Right atrium auricular region (tissue), 2 donors: ENCODE measurements around the gene IPO8. TPM values are rescaled to one million over a fixed set of nuclear protein-coding genes. Genes with fewer than 3 reads are reported as not detected.
"Not testable (repeated sequence)": the region's sequence is repeated elsewhere in the genome, so short reads cannot be mapped to it uniquely, and the experiment has no call there.

Experiments
- DNase-seq: peaks from one replicate; pipeline ENCODE4 v3.0.0-alpha.2; 2019; ENCODE audit warnings: low spot score
- H3K27ac ChIP-seq, 2 donors: fragments of 200-600 bp; sonication (generic); 1 replicate in 1 of 2; 2 replicates in 1 of 2; pipeline ENCODE4 v1.5.1; 2016 to 2019
- H3K27me3 ChIP-seq, 2 donors: fragments of 200-600 bp; sonication (generic); one replicate each; pipeline versions ENCODE4 v1.5.1 to v1.6.0; 2017 to 2019
- H3K36me3 ChIP-seq: fragments of 200-600 bp; sonication (generic); one replicate; pipeline ENCODE4 v1.5.1; 2016
- H3K4me1 ChIP-seq, 2 donors: fragments of 200-600 bp; sonication (generic); one replicate each; pipeline versions ENCODE4 v1.5.1 to v1.6.0; 2017 to 2019
- H3K4me3 ChIP-seq, 2 donors: fragments of 200-600 bp; sonication (generic); 1 replicate in 1 of 2; 2 replicates in 1 of 2; pipeline ENCODE4 v1.5.1; 2017 to 2019; ENCODE audit warnings: mild to moderate bottlenecking in 1 of 2, moderate library complexity in 1 of 2
- H3K9me3 ChIP-seq, 2 donors: fragments of 200-600 bp; sonication (generic); one replicate each; pipeline ENCODE4 v1.5.1; 2019
- CTCF ChIP-seq, 2 donors: fragments of 200-600 bp; sonication (generic); IDR thresholded peaks; one replicate each; pipeline ENCODE4 v1.5.1; 2019; ENCODE audit warnings: antibody characterized with exemption in 2 of 2
- total RNA-seq, 2 donors: library from RNA; depleted of rRNA; stranded (reverse); fragments of >200 nt; gene quantifications; one replicate each; pipeline ENCODE4 v1.1.0, GENCODE V29; 2016

Gene IPO8
- total RNA-seq, 2 donors from 2014 or later = 18.0 to 23.3 TPM

- no peak for DNase-seq
- Histone ChIP-seq H3K27ac (no peak overlapping the region), H3K27me3 (no peaks in the 10 kb centered on the region), H3K36me3 (peaks cover 33% of the 10 kb centered on the region), H3K4me3 (no peak overlapping the region), H3K9me3 (no peaks in the 10 kb centered on the region), H3K4me1 (peaks cover 0 to 1% of the 10 kb centered on the region in 2 donors)
- TF ChIP-seq CTCF (IDR thresholded peaks at IDR 0.05) = no peak
Measured at GRCh38 chr12:30626847-30627246, 68.8 kb downstream of the IPO8 start.

GRCh38 chr12:30624009-30624408, 71.7 kb downstream of the IPO8 start:
- DNase-seq = no peak
- no peak overlapping the region for H3K27ac ChIP-seq
- TF ChIP-seq CTCF (IDR thresholded peaks at IDR 0.05) = no peak
- peaks cover 7% of the 10 kb centered on the region for H3K36me3 ChIP-seq
- H3K4me1 ChIP-seq = no peaks in the 10 kb centered on the region
- no peaks in the 10 kb centered on the region for H3K27me3 ChIP-seq
- H3K4me3 ChIP-seq = no peak overlapping the region
- H3K9me3 ChIP-seq = no peaks in the 10 kb centered on the region

- Histone ChIP-seq H3K27me3 (no peaks in the 10 kb centered on the region), H3K9me3 (no peaks in the 10 kb centered on the region), H3K4me1 (no peaks in the 10 kb centered on the region), H3K36me3 (no peaks in the 10 kb centered on the region), H3K4me3 (no peak overlapping the region), H3K27ac (no peak overlapping the region)
- no peak for DNase-seq
- TF ChIP-seq CTCF (IDR thresholded peaks at IDR 0.05) = no peak
Measured at GRCh38 chr12:30622509-30622908, 73.2 kb downstream of the IPO8 start.

- not testable (repeated sequence) for DNase-seq, H3K27me3 ChIP-seq, H3K9me3 ChIP-seq, H3K4me3 ChIP-seq, H3K36me3 ChIP-seq, H3K27ac ChIP-seq, H3K4me1 ChIP-seq
Measured at GRCh38 chr12:30621663-30622241, 73.9 kb downstream of the IPO8 start.

GRCh38 chr12:30617346-30618016, 78.2 kb downstream of the IPO8 start:
- Histone ChIP-seq H3K4me1 (no peaks in the 10 kb centered on the region), H3K27ac (no peak overlapping the region), H3K9me3 (no peaks in the 10 kb centered on the region), H3K4me3 (no peak overlapping the region), H3K36me3 (no peaks in the 10 kb centered on the region), H3K27me3 (no peaks in the 10 kb centered on the region)
- no peak for TF ChIP-seq CTCF (IDR thresholded peaks at IDR 0.05)
- no peak for DNase-seq

- no peaks in the 10 kb centered on the region for H3K27me3 ChIP-seq
- no peak for TF ChIP-seq CTCF (IDR thresholded peaks at IDR 0.05)
- DNase-seq = no peak
- H3K4me1 ChIP-seq = no peaks in the 10 kb centered on the region
- H3K27ac ChIP-seq = no peak overlapping the region
- H3K9me3 ChIP-seq = no peaks in the 10 kb centered on the region
- no peaks in the 10 kb centered on the region for H3K36me3 ChIP-seq
- H3K4me3 ChIP-seq = no peak overlapping the region
Measured at GRCh38 chr12:30614031-30614430, 81.6 kb downstream of the IPO8 start.
